DLD1 (cell line): Measurements from ENCODE around the gene PRORP.
"Not testable (repeated sequence)": the region's sequence is repeated elsewhere in the genome, so short reads cannot be mapped to it uniquely, and the experiment has no call there.

Experiments used
- in situ Hi-C: cut with HindIII; loops from 2 replicates; pipeline ENCODE4 v1.10.0; 2017; ENCODE audit warnings: low sequenced_read_pairs

PRORP gene

GRCh38 chr14:35121887-35122695 is at the start of gene PRORP, which contains the start of gene PPP2R3C:
PRORP (plus strand) TSS chr14:35122552; CDS start chr14:35123246, 694 bp downstream.
PPP2R3C (minus strand) TSS chr14:35121990; CDS start chr14:35121959, 31 bp downstream.
- in situ Hi-C loops: no loop called here

- in situ Hi-C loops: no loop called here
Measured at GRCh38 chr14:35073486-35073885, 48.9 kb upstream of the PRORP start.

GRCh38 chr14:35078082-35078481 is 44.3 kb upstream of the PRORP start:
- in situ Hi-C loops: no loop called here

DNA sequence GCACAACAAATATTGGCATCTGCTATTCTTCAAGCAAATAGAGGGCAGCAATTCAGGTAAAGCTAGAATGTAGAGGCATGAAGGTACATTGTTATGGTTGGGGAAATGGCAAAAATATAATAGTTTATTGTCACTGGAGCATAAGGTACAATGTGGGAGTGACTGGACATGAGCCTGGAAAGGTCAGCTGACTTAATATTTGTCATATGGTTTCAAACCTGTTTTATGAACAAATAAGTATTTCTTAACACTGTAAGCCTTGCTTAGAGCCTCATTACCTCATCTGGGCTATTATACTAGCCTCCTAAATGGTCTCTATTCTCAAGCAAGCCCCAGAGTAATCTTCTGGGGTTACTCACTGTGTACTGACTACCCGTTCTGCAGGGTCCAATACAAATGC is 42.6 kb upstream of the PRORP start:
- in situ Hi-C loops: no loop called here

DNA sequence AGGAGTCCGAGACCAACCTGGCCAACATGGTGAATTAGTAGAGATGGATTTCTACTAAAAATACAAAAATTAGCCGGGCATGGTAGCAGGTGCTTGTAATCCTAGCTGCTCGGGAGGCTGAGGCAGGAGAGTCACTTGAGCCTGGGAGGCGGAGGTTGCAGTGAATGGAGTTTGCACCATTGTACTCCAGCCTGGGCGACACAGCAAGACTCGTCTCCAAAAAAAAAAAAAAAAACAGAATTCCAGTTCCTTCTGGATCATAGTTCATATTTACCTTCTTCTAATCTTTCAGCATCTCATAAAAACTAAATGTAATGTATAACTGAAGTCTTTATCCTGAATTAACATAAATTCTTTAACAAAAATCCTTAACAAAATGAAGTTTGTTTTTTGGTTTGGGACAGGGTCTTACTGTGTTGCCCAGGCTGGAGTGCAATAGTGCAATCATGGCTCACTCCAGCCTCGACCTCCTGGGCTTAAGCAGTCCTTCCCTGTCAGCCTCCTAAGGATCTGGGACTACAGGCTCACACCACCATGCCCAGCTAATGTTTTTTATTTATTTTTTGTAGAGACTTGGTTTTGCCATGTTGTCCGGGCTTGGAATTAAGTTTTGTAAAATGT is 38.7 kb upstream of the PRORP start:
- in situ Hi-C loops: no loop called here

DNA sequence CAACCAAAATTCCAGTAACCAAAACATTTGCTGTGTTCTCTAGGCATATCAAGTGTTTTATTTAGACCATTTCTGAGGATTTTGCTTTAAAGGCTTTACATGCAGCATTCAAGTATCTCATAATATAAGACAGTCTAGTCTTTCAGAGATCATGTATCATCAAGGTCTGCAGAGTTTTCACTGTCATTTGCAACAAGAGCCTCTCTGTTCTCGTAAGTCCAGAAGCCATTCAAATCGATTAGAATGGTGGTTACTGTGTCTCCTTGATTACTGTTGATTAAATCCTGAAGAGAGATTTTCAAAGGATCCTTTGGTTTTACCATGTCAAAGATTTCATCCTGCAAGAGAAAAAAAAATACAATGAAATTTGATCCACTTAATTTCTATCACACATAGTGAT is 36.9 kb upstream of the PRORP start:
- in situ Hi-C loops: no loop called here

- in situ Hi-C loops: no loop called here
Measured at GRCh38 chr14:35088514-35088913, 33.8 kb upstream of the PRORP start.

GRCh38 chr14:35094645-35095044 is 27.7 kb upstream of the PRORP start:
- in situ Hi-C loops: not testable (repeated sequence)

DNA sequence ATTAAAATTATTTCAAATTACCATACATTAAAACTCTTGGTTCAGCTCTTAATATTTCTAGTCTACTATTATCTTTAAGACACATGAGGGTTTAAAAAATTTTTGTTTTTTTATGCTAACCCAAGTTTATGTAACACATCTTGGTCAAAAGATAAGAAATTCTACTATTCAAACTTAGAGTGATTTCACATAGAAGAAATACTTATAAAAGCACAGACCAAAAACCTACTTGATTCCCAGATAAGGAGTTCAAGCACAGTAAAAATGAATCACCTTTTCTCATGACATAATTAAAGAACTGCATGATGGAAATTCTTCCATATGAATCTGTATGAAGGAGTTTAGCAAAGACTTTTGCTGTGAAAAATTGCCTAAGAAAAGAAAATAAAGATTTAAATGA is 14.5 kb upstream of the PRORP start:
- in situ Hi-C loops: no loop called here

- in situ Hi-C loops: no loop called here
Measured at GRCh38 chr14:35112641-35113040, 9.7 kb upstream of the PRORP start.

DNA sequence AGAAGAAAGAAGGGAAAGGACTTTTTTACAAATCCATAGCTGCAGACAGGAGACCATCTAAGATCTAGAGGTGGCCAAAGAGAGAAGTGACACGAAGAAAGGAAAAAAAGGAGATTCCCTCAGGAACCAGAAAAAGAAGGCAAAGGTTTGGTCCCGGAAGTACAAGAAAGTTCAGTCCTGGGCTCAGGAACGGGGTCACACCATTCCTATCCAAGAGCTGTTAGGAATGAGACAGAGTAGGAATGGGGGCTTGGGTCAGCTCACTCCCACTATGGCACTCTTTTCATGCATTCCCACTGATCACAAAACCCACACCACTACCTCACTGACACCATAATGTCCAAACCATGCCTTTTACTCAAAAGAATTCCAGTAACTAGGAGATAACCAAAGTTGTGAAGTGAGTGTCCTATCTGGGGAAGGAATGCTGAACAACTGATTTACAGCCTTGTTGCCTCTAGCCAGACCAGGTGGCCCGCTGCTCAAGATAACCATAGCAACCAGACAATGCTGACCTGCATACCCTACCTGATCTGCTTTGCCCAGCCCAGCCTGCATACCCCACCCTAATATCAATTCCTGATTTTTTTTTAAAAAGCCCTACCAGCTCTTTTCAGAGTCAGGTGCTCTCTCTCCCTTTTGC is 8.9 kb upstream of the PRORP start:
- in situ Hi-C loops: no loop called here

- in situ Hi-C loops: no loop called here
Measured at GRCh38 chr14:35114036-35114435, 8.3 kb upstream of the PRORP start.

- in situ Hi-C loops: no loop called here
Measured at GRCh38 chr14:35116242-35116641, 6.1 kb upstream of the PRORP start.

GRCh38 chr14:35117112-35117511 is 5.2 kb upstream of the PRORP start:
- in situ Hi-C loops: no loop called here

- in situ Hi-C loops: no loop called here
Measured at GRCh38 chr14:35121026-35121886, 1.1 kb upstream of the PRORP start.

DNA sequence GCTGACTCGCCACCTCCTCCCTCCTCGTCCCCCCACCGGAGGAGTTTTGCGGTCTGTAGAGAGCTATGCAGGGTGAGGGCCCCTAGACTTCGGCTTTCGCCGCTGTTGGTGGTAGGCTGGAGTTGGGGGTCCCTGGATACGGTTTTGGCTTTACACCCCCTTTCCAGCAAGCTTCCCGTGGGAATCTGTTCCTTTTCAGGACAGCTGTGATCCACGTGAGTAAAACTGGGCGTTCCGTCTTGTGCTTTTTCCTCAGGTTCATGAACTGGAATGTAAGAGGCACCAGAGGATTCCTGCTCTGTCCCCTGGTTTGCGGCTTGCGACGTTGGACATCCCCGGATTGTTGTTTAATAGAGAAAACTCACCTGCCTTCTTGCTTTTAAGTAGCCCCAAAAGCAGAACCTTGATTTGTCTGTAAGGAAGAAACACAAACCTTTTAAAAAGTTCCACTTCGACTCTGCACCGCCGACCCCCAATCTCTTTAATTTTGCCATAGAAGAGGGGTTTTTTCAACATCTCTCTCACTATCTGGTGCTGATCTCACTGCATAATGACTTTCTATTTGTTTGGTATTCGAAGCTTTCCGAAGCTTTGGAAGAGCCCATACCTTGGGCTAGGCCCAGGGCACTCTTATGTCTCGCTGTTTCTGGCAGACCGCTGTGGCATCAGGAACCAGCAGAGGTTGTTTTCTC is 490 bp downstream of the PRORP start:
- in situ Hi-C loops: no loop called here

GRCh38 chr14:35123388-35123703 is 994 bp downstream of the PRORP start:
- in situ Hi-C loops: no loop called here

- in situ Hi-C loops: no loop called here
Measured at GRCh38 chr14:35124127-35124526, 1.8 kb downstream of the PRORP start.

DNA sequence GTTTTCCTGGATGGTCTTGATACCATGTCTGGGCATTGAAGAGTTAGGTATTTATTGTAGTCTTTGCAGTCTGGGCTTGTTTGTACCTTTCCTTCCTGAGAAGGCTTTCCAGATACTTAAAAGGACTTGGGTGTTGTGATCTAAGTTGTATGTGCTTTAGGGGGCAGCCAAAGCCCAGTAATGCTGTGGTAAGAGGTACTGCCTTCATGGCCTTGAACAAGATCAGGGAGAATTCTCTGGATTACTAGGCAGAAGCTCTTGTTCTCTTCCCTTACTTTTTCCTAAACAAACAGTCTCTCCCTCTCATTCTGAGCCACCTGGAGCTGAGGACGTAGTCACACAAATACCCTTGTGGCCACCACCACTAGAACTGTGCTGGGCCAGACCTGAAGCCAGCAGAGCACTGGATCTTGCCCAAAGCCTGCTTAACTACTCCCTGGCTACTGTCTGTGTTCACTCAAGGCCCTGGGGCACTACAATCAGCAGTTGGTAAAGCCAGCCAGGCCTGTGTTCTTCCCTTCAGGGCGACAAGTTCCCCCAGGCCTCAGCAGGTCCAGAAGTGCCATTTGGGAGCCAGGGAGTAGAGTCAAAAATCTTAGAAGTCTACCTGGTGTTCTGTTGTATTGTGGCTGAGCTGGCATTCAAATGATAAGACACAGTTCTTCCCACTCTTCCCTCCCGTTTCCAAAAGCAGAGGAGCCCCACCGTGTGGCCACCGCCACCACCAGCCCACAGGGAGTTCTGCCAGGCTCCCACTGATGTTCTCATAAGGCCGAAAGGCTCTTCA is 11.4 kb downstream of the PRORP start:
- in situ Hi-C loops: no loop called here
